Tibial artery (tissue), 4 donors: Measurements from ENCODE around the gene MPHOSPH9.
"Not testable (repeated sequence)": the region's sequence is repeated elsewhere in the genome, so short reads cannot be mapped to it uniquely, and the experiment has no call there.

ENCODE experiments used
- DNase-seq, 2 donors: peaks; one replicate each; pipeline ENCODE4 v3.0.0-alpha.2; 2019
- H3K27ac ChIP-seq, 2 donors: fragments of 200-600 bp; sonication (generic) in 1 of 2; 1 replicate in 1 of 2; 2 replicates in 1 of 2; pipeline ENCODE4 v1.5.1; 2018 to 2019; ENCODE audit warnings: mild to moderate bottlenecking in 1 of 2
- H3K27me3 ChIP-seq, 2 donors: fragments of 200-600 bp; sonication (generic) in 1 of 2; one replicate each; pipeline versions ENCODE4 v1.5.1 to v1.6.0; 2016 to 2019
- H3K36me3 ChIP-seq, 3 donors: fragments of 200-600 bp; sonication (generic) in 2 of 3; one replicate each; pipeline ENCODE4 v1.5.1; 2016 to 2019; ENCODE audit warnings: mild to moderate bottlenecking in 2 of 3
- H3K4me1 ChIP-seq, 4 donors: fragments of 200-600 bp; sonication (generic) in 2 of 4; 1 replicate in 3 of 4; 2 replicates in 1 of 4; pipeline ENCODE4 v1.5.1; 2016 to 2019
- H3K4me3 ChIP-seq, 2 donors: fragments of 200-600 bp; sonication (generic) in 1 of 2; 1 replicate in 1 of 2; 2 replicates in 1 of 2; pipeline ENCODE4 v1.5.1; 2018 to 2019; ENCODE audit warnings: mild to moderate bottlenecking in 2 of 2
- H3K9me3 ChIP-seq, 3 donors: fragments of 200-600 bp; sonication (generic) in 1 of 3; one replicate each; pipeline ENCODE4 v1.5.1; 2016 to 2019
- CTCF ChIP-seq, 2 experiments: fragments of 200-600 bp in 1 of 2; fragments of 450-650 bp in 1 of 2; IDR thresholded peaks; one replicate each; pipeline ENCODE4 v1.5.1; 2017 to 2019; ENCODE audit warnings: antibody characterized with exemption in 2 of 2, mild to moderate bottlenecking in 1 of 2, moderate library complexity in 1 of 2
- intact Hi-C: fragments of 100-400 bp; cut with DNase I; formaldehyde crosslinking; loops from one replicate; pipeline ENCODE4 v1.15.0; 2023; ENCODE audit warnings: low total_unique reads

The MPHOSPH9 gene

GRCh38 chr12:123253641-123254459, 20.9 kb upstream of the MPHOSPH9 start:
- Histone ChIP-seq H3K36me3 (peaks cover 24 to 65% (median 50%) of the 10 kb centered on the region in 3 donors), H3K4me1 (peaks cover 0 to 33% (median 19%) of the 10 kb centered on the region in 4 donors), H3K4me3 (no peak overlapping the region), H3K9me3 (no peaks in the 10 kb centered on the region), H3K27ac (peak overlapping the region; percentile 39 to 43), H3K27me3 (no peaks in the 10 kb centered on the region)
- no peak for TF ChIP-seq CTCF (IDR thresholded peaks at IDR 0.05)
- DNase-seq, result no peak
- intact Hi-C loops, result no loop called here

GRCh38 chr12:123252365-123252764, 19.4 kb upstream of the MPHOSPH9 start:
- H3K4me3 ChIP-seq, H3K27me3 ChIP-seq, H3K9me3 ChIP-seq, H3K27ac ChIP-seq, DNase-seq, intact Hi-C loops: not testable (repeated sequence)
- Histone ChIP-seq H3K36me3 (peaks cover 12 to 50% (median 43%) of the 10 kb centered on the region in 3 donors), H3K4me1 (peaks cover 0 to 33% (median 19%) of the 10 kb centered on the region in 4 donors)

- peaks cover 0 to 33% (median 19%) of the 10 kb centered on the region in 4 donors for H3K4me1 ChIP-seq
- no peak for TF ChIP-seq CTCF (IDR thresholded peaks at IDR 0.05)
- H3K27me3 ChIP-seq, result no peaks in the 10 kb centered on the region
- H3K36me3 ChIP-seq, result peaks cover 4 to 42% (median 38%) of the 10 kb centered on the region in 3 donors
- H3K4me3 ChIP-seq, result no peak overlapping the region
- intact Hi-C loops, result no loop called here
- no peaks in the 10 kb centered on the region for H3K9me3 ChIP-seq
- no peak overlapping the region for H3K27ac ChIP-seq
- DNase-seq, result no peak
Observed at GRCh38 chr12:123251403-123252076, 18.6 kb upstream of the MPHOSPH9 start.

GRCh38 chr12:123250471-123251383, 17.8 kb upstream of the MPHOSPH9 start:
- H3K27ac ChIP-seq, result no peak overlapping the region
- DNase-seq, result no peak

GRCh38 chr12:123248996-123249741, 16.2 kb upstream of the MPHOSPH9 start:
- H3K4me1 ChIP-seq, result peaks cover 0 to 29% (median 15%) of the 10 kb centered on the region in 4 donors
- H3K4me3 ChIP-seq, H3K9me3 ChIP-seq, DNase-seq, intact Hi-C loops, H3K27me3 ChIP-seq, H3K27ac ChIP-seq: not testable (repeated sequence)
- H3K36me3 ChIP-seq, result peaks cover 0 to 18% (median 16%) of the 10 kb centered on the region in 3 donors

More at GRCh38 chr12:123250471-123251383, 17.8 kb upstream of the MPHOSPH9 start:
- no peaks in the 10 kb centered on the region for H3K9me3 ChIP-seq
- peaks cover 0 to 33% (median 19%) of the 10 kb centered on the region in 4 donors for H3K4me1 ChIP-seq
- no peaks in the 10 kb centered on the region for H3K27me3 ChIP-seq
- intact Hi-C loops, result no loop called here
- peaks cover 0 to 33% (median 31%) of the 10 kb centered on the region in 3 donors for H3K36me3 ChIP-seq
- no peak for TF ChIP-seq CTCF (IDR thresholded peaks at IDR 0.05)
- no peak overlapping the region for H3K4me3 ChIP-seq

GRCh38 chr12:123248129-123248528, 15.2 kb upstream of the MPHOSPH9 start:
- peaks cover 0 to 19% (median 8%) of the 10 kb centered on the region in 4 donors for H3K4me1 ChIP-seq
- H3K27ac ChIP-seq, DNase-seq, intact Hi-C loops, H3K27me3 ChIP-seq, H3K9me3 ChIP-seq, H3K36me3 ChIP-seq, H3K4me3 ChIP-seq: not testable (repeated sequence)
